ENCODE measurements around the gene HGD. TPM values are rescaled to one million over a fixed set of nuclear protein-coding genes. Genes with fewer than 3 reads are reported as not detected.

HGD gene
- total and polyA plus RNA-seq, 4 donors = 0.39 to 10.0 (median 1.2) TPM; not detected in 1

DNA sequence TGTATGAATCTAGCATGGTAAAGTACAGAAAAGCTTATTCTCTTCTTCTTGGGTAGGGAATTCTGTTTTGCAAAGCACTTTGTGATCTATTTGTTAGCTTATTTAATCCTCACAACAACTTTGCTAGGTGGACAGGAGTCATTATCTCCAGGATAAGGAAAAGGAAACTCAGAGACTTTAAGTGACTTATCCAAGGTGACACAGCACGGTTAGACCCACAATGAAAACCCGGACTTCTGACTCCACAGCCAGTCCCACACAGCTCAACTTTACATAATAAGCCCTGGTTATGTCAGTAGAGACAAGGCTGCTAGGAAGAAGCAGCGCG lies 86.3 kb downstream of the HGD start:
- WGBS, 2 donors = 2% methylated on average over 4 of the region's 4 CpGs
- Histone ChIP-seq H3K36me3 (ENCODE audit: control insufficient read depth in 1 of 2, insufficient read depth in 2 of 2, low read length in 1 of 2) (no peaks in the 10 kb centered on the region), H3K4me3 (ENCODE audit: low read length in 2 of 2) (peak overlapping the region; percentile 49 to 90), H3K27me3 (ENCODE audit: control insufficient read depth in 1 of 2, insufficient read depth in 2 of 2, low read length in 1 of 2) (no peaks in the 10 kb centered on the region), H3K4me1 (ENCODE audit: control insufficient read depth in 1 of 2, insufficient read depth in 2 of 2, low read length in 2 of 2) (peaks cover 4 to 9% of the 10 kb centered on the region in 2 donors), H3K27ac (ENCODE audit: low read depth in 1 of 2, low read length in 2 of 2) (no peak overlapping the region), H3K9me3 (ENCODE audit: control insufficient read depth, low read length) (no peaks in the 10 kb centered on the region)
- intact Hi-C loops (cut with DNase I) = loop anchor here in 1 of 2 donors (5.0 kb wide), 1 partner anchor 147 kb away; the partner anchor contains the start of genes GTF2E1 and RABL3
- ATAC-seq (ENCODE audit: low FRiP score) (no peak), DNase-seq (no peak)

DNA sequence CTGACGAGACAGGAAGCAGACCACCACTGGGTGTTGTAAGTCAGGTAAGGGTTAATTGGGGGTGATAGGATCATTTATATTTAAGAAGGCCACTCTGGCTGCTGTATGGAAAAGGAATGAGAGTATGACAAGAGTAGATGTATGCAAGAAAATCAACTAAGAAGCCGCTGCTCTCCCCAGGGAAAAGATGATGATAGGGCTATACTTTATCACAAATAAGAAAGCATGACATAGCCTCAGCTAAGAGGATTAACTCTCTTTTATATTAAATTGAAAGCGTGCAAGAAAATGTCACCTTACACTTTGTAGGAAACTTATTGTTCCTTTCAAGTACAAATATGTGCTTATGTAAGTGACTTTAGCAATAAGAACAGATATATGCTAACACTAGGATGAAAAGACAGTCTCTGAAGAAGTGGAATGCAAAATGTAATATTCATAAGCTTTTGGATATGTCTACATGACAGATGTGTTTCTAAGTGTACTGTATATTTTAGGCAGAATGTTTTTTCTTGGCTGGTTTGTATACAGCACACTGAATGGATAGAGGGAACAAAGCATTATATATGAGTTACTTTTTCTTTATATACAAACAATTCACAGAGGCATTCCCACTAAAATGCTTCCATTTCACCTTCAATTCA lies 94.6 kb downstream of the HGD start:
- intact Hi-C loops (cut with DNase I) = no loop called here
- no peak for ATAC-seq (ENCODE audit: low FRiP score)
- H3K4me3 ChIP-seq (ENCODE audit: low read length in 2 of 2) = no peak overlapping the region

More for the DNA sequence above, 94.6 kb downstream of the HGD start:
- 64 to 68% methylated on average over 3 of the region's 3 CpGs for WGBS, 2 donors
- no peaks in the 10 kb centered on the region for H3K27me3 ChIP-seq (ENCODE audit: control insufficient read depth in 1 of 2, insufficient read depth in 2 of 2, low read length in 1 of 2)
- H3K36me3 ChIP-seq (ENCODE audit: control insufficient read depth in 1 of 2, insufficient read depth in 2 of 2, low read length in 1 of 2) = no peaks in the 10 kb centered on the region
- DNase-seq = no peak
- no peaks in the 10 kb centered on the region for H3K9me3 ChIP-seq (ENCODE audit: control insufficient read depth, low read length)
- H3K27ac ChIP-seq (ENCODE audit: low read depth in 1 of 2, low read length in 2 of 2) = no peak overlapping the region
- H3K4me1 ChIP-seq (ENCODE audit: control insufficient read depth in 1 of 2, insufficient read depth in 2 of 2, low read length in 2 of 2) = no peaks in the 10 kb centered on the region

Other genes starting within 250 kb of the HGD start
- 100 to 1,000 TPM; 716 to 833 TPM for gene FSTL1, start 231.2 kb downstream of the HGD start, total RNA-seq
- 100 to 1,000 TPM; 103 to 319 TPM for gene FSTL1, start 231.2 kb downstream of the HGD start, polyA plus RNA-seq
- 10 to 100 TPM; 84.4 to 91.1 TPM for gene NDUFB4, start 85.9 kb downstream of the HGD start, total RNA-seq
- 100 to 1,000 TPM; 183 to 191 TPM for gene NDUFB4, start 85.9 kb downstream of the HGD start, polyA plus RNA-seq
- gene RABL3, start 60.3 kb upstream of the HGD start, total RNA-seq = 10 to 100 TPM; 16.6 to 20.4 TPM
- 1 to 10 TPM; 6.9 to 8.9 TPM for gene RABL3, start 60.3 kb upstream of the HGD start, polyA plus RNA-seq
- 10 to 100 TPM; 11.9 to 15.8 TPM for gene GTF2E1, start 60.5 kb upstream of the HGD start, total RNA-seq
- 1 to 10 TPM; 4.3 to 4.8 TPM for gene GTF2E1, start 60.5 kb upstream of the HGD start, polyA plus RNA-seq
- under 1 TPM in 1 of 2 donors, not detected in 1; 0.16 TPM for gene STXBP5L, start 226.0 kb upstream of the HGD start, total RNA-seq
- gene STXBP5L, start 226.0 kb upstream of the HGD start, polyA plus RNA-seq = under 1 TPM in 1 of 2 donors, not detected in 1; 0.38 TPM

Data from aorta (tissue), 5 donors.